Activated CD8-positive, alpha-beta memory T cell treated with anti-CD3 and anti-CD28 coated beads for 36 hours (primary cell): ENCODE measurements around the gene PRKAB1. TPM values are rescaled to one million over a fixed set of nuclear protein-coding genes. Genes with fewer than 3 reads are reported as not detected.

Source experiments
- CTCF ChIA-PET: fragments of 350-600 bp; sonication (Branson Sonifier 250); formaldehyde crosslinking; loops from one replicate; lab custom pipeline; 2021; ENCODE audit warnings: antibody characterized with exemption; lab: Charles Lee
- POLR2A ChIA-PET: fragments of 350-600 bp; sonication (Branson Sonifier 250); formaldehyde crosslinking; loops from one replicate; lab custom pipeline; 2021; ENCODE audit warnings: antibody characterized with exemption; lab: Charles Lee
- total RNA-seq, 2 experiments: library from RNA; stranded (reverse); gene quantifications; one replicate each; pipeline ENCODE4 v1.2.3, GENCODE V29; 2021

The PRKAB1 gene
- total RNA-seq, 2 experiments from 2014 or later = 22.3 to 25.7 TPM

DNA sequence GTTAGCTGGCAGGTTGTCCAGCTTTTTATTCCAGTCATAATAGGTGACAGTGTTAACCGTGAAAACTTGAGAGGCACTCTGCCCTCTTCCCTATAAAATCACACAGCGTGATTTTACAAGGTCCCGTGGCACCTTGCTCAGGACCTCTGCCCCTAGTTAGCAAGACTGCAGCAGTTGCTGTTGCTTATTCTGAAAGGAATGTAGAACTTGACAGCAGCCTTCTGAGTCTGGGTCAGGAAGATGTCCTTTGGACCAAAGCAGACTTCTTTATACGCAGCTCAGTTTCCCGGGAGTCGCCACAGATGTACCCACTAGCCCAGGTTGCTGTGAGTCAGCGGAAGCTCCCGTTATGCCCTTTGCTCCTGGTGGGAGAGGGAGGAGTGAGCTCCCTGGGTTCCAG is 13.2 kb downstream of the PRKAB1 start:
- ChIA-PET POLR2A (no interaction called here), CTCF (no interaction called here)

DNA sequence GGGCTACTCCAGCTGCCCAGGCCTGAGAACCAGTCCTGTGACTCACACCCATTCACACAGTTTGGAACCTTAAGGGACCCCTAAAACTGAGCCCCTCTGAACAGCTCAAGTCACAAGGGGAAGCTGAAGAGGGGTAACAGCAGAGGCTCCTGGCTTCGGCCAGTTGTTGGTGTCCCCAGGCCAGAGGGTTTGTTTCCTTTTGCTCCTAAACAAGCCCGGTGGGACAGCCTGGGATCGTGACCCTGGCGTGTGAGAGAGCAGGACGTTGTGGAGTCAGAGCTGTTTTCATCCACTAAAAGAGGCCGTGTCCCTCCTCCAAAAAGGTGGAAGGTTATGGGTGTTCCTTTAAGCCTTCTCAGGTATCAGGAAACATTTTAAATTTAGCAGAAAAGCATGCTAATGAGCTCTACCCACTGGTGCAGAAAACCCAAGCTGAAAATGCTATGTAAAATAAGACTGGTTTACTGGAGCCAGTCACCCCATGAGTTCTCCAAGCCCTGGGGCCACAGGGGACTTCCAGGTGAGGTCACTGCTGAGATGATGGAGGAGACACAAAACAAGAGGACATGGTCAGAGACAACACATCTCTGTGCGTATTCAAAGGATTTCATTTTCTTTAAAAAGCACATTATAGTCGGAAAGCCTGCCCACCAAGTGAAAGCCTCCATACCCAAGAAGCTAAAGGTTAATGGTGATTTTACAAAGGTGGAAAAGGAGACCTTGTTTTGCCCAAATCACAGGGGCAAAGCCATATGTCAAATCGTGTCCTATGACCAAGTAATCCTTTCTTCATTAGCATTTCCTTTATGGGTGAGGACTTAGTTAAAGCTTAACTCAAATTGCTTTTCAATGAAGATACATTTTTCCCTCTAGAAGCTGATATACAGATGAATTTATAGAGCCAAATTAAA is 14.1 kb downstream of the PRKAB1 start:
- CTCF ChIA-PET = interaction anchor here (0.5 to 0.6 kb wide), 2 partner anchors 86 to 1381 kb away, joined by 3 to 4 read pairs; no protein-coding TSS in a partner anchor
- POLR2A ChIA-PET = interaction anchor here (0.7 kb wide), 1 partner anchor 14 kb away, joined by 4 read pairs; the partner anchor contains the start of gene PRKAB1

DNA sequence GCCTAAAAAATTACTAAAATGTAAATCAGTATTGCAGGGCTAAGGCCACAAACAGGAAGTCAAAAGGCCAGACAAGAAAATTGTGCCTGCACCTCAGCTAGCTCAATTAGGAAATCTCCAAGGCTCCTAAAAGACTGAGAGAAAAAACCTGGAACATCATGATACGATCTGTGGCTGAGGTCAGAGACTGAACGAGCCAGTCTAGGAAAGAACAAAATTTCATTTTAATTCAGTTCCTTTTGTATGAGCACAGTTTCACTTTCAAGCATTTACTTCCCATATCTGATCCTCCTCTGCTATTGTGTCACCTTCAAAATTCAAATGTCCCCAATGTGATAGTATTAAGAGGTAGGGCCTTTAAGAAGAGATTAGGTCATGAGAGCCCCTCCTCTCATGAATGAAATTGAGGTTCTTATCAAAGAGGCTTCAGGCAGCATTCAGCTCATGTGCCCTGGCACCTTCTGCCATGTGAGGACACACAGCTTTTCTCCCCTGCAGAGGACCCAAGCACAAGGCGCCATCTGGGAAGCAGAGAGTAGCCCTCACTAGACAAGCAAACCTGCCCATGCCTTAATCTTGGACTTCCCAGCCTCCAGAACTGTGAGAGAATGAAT is 14.8 kb downstream of the PRKAB1 start:
- CTCF ChIA-PET = interaction anchor here (0.5 kb wide), 1 partner anchor 1381 kb away, joined by 3 read pairs; no protein-coding TSS in a partner anchor
- POLR2A ChIA-PET = interaction anchor here (0.7 kb wide), 1 partner anchor 15 kb away, joined by 4 read pairs; the partner anchor contains the start of gene PRKAB1

DNA sequence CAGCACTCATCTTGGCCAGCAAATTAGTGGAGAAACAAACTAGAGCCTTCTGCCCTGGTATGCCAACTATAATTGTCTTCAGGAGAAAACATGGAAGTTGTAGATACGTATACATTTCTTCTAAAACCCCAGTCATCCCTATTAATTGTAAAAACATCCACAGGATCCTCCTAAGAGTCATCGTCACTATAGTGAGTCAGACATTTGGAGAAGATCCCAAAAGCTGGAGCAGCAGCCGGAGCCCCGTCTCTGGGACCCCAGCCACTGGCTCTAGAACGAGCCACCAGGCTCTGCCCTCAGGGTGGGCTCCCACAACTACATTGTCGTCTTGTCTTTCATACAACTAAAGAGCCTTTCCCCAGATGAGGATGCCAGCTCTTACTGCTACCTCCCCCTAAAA is 15.5 kb downstream of the PRKAB1 start:
- ChIA-PET CTCF (no interaction called here), POLR2A (no interaction called here)

DNA sequence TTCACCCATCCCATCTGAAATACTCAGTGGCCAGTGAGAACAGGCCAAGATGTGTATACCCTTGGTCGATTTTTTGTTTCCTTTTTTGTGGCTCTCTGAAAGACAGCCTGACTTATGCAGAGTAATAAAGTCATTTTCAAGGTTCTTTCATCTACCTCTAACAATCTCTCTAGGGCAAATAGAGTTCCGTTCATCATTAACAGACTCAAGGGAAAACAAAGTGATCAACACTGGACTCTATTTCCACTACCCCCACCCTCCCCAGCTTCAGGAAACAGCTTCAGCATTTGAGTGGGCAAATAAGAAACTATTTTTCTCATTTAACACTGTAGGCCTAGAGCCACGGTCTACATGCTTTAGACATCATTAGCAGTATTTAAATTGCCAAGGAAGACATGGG is 15.9 kb downstream of the PRKAB1 start:
- CTCF ChIA-PET = no interaction called here
- POLR2A ChIA-PET = no interaction called here

DNA sequence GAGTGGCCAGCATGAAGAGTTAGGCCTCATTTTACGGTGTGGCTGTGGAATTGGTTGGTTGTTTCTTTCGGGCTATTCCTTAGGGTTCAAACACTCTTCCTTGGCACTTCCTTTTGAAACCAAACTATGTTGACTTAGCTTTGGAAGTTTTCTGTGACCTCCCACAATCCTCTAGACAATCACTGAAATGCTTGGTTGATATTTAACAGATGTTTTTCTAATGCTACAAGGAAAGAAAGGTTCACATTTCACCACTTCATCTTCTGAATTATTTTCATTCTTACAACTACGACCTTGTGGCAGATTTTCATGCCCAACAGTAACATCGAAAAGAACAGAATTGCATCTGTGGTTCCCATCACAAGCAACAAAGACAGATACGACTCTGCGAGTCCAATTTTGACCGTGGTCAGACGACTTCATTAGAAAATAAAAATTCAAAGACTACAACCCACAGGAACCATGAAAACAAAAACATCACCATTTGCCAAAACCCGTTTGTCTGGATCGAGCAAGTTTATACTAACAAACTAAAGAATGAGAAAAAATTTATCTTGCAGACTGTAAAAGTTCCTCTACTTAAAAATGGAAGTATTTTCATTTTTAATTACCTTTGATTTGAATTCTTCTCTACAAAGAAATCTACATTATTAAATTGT is 16.9 kb downstream of the PRKAB1 start:
- CTCF ChIA-PET = interaction anchor here (0.6 kb wide), 1 partner anchor 521 kb away, joined by 3 read pairs; no protein-coding TSS in a partner anchor
- POLR2A ChIA-PET = no interaction called here

DNA sequence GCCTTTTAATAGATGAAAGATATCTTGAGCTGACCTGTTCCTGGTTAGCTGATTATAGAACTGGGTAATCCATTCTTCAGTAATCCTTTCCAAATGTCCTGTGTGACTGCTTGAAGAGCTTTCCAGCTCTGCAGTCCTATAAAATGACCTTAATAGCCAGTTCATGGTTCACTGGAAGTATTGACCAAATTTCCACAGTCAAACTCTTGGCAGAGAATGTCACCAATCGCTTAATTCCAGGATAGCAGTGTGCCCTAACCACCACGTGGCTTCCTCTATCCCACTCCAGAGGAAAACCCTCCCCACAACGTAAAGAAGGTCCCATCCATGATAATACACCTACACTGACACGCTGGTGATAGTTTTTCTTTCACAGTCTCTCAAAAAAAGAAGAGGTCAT is 17.4 kb downstream of the PRKAB1 start:
- POLR2A ChIA-PET = no interaction called here
- CTCF ChIA-PET = no interaction called here

DNA sequence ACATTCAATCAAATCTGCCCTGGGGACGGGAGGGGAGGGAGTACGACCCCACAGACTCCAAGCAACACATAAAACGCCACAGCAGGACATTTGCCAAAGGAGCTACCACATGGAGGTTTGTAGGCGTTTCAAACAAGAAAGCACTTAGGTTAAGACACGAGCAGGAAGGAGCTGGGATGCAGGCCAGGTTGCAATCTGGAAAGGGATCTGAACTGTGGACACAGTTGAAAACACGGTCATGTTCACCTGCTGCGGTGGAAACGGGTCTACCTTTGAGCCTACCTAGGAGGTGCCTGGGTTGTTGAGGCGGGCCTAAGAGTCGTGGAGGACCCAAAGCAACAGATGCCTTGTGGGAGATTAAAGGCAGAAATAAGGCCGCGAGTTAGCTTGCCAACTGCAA is 18.4 kb downstream of the PRKAB1 start:
- POLR2A ChIA-PET = no interaction called here

DNA sequence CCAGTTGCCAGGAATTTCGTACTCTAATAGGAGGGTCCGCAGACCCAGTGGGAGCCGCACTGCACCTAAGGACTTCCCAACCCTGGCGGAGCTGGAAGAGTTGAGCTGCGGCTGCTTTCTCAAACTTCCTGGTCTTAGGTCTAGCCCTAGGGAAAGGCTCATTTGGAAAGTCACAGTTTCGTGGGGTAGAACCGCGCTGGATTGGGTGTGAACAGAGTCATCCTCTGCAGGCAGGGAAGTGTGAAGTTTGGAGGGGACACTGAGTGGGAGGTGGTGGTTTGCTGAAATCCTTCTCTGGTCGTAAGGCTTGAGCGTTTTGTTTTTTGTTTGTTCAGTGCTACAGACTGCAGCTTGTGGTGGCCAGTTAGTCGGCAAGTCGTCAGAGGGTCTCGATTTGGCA is 18.8 kb downstream of the PRKAB1 start:
- POLR2A ChIA-PET = no interaction called here
- CTCF ChIA-PET = interaction anchor here (1.2 kb wide), 1 partner anchor 43 kb away, joined by 3 read pairs; no protein-coding TSS in a partner anchor

More for the DNA sequence above, 18.4 kb downstream of the PRKAB1 start:
- CTCF ChIA-PET = interaction anchor here (1.2 kb wide), 1 partner anchor 43 kb away, joined by 3 read pairs; no protein-coding TSS in a partner anchor

DNA sequence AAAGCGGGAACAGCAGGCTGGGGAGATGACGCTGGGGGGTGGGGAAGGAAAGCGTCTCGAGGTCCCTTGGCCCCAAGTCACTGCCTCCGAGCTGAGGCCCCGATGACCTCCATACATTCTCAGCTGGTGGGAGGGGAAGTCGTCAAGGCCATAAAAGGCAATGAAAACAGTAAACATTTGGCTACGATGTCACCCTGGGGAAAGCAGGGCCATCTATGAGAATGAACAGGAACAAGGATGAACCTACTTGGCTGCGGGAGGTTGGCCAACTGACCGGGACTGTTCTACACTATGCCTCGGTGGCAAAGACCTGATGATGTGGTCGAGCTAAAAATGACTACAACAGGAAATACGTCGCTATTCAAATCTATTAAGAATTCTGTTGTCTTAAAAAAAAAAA is 19.5 kb downstream of the PRKAB1 start:
- ChIA-PET POLR2A (no interaction called here), CTCF (interaction anchor here (1.2 kb wide), 1 partner anchor 42 kb away, joined by 3 read pairs; no protein-coding TSS in a partner anchor)

DNA sequence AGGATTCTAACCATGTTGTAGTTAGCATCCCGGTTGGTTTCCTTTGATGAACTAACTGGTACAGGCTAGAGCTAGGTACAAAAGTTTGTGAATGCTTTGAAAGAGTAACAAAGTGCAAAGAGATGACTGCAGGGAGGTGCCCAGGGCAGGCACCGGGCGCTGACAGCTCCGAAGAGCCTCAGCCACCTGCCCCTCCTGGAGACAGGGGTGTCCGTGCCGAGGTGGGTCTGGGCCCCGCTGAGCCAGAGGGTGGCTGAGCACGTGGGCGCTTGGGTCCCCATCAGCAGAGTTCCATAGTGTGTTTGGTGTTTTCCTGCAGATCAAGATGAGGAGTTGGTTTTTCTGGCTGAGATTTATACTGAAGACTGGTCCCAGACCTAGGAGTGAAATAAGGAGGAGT is 19.9 kb downstream of the PRKAB1 start:
- POLR2A ChIA-PET = no interaction called here
- CTCF ChIA-PET = no interaction called here

DNA sequence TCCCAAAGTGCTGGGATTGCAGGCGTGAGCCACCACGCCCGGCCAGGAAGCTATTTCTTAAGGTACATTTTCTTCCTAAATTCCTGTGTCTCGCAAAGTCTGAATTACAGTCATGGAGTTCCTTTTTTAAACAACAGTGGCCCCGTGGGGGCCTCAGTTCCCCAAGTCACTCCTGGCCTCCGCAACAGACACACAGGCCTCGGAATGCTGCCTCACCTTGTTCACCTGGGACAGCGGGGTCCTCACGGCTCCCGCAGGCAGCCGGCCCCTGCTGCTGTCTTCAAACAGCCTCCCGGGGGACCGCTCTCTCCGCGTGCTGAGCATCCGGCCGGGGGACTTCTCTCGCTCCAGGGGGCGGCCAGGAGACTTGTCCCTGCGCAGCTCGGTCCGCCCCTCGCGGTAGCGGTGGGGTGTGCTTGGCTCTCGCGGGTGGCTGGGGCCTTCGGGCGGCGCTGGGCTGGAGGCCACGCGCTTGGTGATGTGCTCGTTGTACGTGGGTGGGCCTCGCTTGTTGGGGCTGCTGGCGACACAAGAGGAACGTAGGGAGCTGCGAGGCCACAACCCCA is 22.1 kb downstream of the PRKAB1 start:
- CTCF ChIA-PET = no interaction called here

DNA sequence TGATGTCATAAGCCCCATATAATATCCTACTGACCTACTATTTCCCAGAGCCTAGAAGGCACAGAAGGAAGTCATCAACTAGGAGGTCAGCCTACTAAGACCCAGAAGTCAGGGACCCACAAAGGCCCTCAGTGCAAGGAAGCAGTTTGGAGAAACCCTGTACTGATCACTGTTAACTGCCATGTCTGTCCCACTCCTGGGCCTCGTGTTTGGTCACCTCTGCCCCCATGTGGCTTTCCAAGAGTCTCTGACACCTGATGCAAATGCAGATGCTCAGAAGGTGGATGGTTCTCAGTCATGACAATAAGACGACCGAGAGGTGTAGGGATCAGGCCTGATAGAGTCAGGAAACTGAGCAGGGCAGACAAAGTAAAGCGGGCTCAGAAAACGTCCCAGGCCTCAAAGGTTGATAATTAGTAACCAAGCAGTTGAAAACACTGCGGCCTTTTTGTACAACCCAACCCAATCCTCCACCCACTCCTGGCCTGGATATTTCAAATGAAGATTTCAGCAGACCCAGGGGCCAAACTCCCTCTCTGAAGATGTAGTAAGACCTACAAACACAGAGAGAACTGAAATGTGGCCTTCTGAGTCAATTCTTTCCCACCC is 23.4 kb downstream of the PRKAB1 start:
- CTCF ChIA-PET = no interaction called here
- POLR2A ChIA-PET = no interaction called here

More for the DNA sequence above, 22.1 kb downstream of the PRKAB1 start:
- POLR2A ChIA-PET = no interaction called here

DNA sequence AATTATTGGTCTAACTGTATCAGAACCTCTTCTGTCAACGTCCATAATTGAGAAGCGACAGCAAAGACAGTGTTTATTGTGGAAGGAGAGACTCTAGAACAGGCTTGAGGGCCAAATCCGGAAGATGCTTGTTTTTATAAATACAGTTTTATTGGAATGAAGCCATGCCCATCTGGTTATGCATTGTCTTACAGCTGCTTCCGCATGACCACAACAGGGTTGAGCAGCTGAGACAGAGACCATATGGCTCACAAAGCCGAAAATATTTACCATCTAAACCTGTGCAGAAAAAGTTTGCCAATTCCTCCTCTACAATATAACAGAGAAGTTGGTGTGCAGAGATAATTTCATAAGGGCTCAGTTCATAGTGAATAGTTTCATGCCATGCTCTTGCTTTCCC is 24.5 kb downstream of the PRKAB1 start:
- CTCF ChIA-PET = no interaction called here
- POLR2A ChIA-PET = no interaction called here

DNA sequence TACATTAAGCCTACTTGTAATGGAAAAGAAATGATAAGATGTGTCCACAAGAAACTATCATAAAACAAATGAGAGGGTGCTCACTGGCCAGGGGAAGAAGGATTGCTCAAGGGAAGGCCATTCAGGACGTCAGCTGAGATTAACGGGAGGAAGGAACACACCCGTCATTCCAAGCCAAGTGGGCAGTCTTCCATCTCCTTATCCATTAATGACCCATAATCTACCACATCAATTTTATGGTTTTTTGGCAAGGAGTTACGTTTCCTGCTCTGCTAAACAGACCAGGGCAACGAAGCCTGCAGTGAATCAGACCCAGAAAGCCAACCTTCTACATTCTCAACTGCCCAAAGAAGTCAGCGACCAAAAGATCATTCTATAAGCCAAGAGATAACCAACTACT is 25.1 kb downstream of the PRKAB1 start:
- CTCF ChIA-PET = no interaction called here
- POLR2A ChIA-PET = no interaction called here

DNA sequence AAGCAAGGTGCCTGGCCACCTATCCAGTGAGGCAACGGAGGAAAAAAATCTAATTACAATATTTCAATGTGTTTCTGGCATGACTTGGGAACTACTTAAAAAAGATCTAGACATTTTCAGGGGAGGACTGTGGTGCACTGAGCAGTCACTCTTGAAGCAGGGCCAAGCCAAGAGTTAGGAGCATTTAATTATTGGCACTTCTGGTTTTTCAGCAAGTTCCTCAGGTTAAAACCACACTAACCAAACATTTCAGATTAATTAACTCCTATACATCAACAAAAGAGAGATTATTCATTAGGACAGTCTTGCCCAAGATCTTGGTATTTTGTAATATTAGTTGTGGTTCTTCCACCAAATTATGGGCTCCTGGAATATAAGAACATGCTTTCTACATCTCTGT is 25.6 kb downstream of the PRKAB1 start:
- CTCF ChIA-PET = no interaction called here

DNA sequence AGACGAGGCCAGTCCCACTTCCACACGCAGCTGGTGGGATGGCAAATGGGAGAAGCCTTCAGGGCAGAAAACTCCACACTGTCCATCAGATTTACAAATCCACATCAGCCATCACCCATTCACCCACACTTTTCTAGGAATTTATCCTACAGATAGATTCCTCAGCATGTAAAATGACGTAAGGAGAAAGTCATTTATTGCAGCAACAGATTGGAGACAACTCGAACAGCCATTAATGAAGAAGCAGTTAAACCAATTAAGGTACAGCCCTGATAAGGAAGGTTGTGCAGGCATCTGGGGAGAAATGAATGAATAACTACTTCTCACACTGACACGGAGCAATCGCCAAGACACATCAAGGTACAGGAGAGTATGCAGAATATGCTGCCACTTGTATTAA is 26.2 kb downstream of the PRKAB1 start:
- POLR2A ChIA-PET = no interaction called here
- CTCF ChIA-PET = no interaction called here

More for the DNA sequence above, 25.6 kb downstream of the PRKAB1 start:
- POLR2A ChIA-PET = no interaction called here

DNA sequence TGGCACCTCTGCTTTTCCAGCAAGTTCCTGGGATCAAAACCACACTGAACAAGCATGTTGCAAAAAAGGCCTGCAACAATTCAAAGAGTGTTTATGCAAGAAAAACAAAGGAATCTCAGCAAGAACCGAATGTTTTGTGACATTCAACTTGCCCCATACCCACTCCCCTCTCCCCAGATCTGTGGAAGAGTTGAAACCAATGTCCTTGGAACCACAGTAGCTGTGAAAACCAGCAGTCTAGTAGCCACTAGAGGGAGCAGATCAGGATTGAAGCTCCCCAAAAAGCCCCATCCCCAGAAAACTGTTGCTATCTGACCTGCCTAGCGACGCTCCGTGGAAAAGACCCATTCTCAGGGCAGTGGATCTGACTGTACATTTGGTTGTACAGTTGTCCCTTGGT is 27.1 kb downstream of the PRKAB1 start:
- ChIA-PET CTCF (no interaction called here), POLR2A (no interaction called here)

DNA sequence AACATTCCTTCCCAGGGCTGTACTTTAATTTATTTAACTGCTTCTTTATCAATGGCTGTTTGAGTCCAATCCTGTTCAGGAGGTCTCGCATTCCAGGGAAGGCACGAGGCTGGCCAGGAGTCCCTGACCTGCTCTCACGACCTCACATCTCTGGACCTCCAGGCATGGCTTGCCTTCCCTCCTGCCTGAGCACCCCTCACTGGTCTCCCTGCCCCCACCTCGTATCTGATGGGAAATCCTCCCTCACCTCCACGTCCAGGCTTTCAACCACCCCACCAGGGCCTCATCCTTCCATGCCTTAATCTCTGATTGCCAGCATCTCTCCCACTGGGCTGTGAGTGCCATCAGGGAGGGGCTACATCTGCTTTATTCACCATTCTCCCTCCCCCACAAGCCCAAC is 29.0 kb downstream of the PRKAB1 start:
- CTCF ChIA-PET = no interaction called here
- POLR2A ChIA-PET = no interaction called here
